HG02870 (cell line): Measurements from ENCODE around the gene GATM.
A peak's percentile ranks its signal among the peaks of the same experiment; 100 is the strongest.

Experiments used
- ATAC-seq: cut with Tn5 transposase; IDR thresholded peaks from one replicate; pipeline ENCODE4 v1.9.1; 2021; ENCODE audit warnings: mild to moderate bottlenecking, moderate library complexity; ENCODE audit not compliant: unreplicated experiment

The GATM gene, protein sequence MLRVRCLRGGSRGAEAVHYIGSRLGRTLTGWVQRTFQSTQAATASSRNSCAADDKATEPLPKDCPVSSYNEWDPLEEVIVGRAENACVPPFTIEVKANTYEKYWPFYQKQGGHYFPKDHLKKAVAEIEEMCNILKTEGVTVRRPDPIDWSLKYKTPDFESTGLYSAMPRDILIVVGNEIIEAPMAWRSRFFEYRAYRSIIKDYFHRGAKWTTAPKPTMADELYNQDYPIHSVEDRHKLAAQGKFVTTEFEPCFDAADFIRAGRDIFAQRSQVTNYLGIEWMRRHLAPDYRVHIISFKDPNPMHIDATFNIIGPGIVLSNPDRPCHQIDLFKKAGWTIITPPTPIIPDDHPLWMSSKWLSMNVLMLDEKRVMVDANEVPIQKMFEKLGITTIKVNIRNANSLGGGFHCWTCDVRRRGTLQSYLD

DNA sequence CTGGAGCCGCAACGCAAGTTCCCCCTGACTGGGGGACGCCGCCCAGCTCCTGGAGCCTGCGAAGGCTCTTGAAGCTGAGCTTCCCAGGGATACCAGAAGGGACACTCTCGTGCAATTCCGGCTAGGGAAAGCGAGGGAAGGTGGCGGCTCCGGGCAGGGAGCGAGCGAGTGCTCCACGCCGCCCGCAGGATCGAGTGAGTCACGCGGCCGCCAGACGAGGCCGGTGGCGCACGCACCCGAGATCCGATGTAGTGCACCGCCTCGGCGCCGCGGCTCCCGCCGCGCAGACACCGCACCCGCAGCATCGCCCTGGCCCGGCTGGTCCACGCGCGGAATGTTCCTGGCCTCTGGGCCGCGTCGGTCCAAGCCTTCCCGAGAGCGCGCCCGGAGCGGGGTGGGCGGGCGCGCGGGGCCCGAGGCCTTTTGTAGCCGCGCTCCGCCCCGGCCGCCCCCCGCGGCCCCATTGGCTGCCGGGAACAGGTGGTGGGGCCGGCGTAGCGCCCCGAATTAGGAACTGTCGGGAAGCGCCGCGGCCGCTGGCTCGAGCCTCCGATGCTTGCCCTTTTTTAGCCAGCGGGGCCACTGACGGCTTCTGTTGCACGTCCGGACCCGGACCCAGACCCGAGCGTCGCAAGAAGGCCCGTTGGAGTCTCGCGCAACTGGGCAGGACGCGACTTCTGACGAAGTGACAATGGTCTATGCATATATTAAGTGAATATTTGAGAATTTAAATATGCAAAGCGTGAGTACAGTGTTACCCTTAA, at the start of gene GATM:
GATM (minus strand) TSS at position 396 of the 764 bp plus-strand sequence; CDS start at position 305, 91 bp downstream.
- ATAC-seq = peak; percentile 80

DNA sequence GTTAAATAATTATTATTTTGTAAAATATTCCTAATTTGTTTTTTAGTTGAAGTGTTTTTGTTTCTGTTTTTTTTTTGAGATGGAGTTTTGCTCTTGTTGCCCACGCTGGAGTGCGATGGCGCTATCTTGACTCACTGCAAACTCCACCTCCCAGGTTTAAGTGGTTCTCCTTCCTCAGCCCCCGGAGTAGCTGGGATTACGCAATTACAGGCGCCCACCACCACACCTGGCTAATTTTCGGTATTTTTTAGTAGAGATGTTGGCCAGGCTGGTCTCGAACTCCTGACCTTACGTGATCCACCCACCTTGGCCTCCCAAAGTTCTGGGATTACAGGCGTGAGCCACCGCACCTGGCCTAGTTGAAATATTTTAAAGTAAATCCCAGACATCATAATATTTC, 48.7 kb upstream of the GATM start:
- ATAC-seq = no peak

DNA sequence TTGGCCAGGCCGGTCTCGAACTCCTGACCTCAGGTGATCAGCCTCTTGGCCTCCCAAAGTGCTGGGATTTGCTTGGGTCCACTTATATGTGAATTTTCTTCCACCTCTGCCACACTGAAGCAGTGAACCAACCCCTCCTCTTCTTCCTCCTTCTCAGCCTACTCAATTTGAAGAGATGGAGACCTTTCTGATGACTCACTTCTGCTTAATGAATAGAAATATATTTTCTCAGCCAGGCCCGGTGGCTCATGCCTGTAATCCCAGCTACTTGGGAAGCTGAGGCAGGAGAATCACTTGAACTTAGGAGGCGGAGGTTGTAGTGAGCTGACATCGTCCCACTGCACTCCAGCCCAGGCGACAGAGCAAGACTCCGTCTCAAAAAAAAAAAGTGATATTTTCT, 46.8 kb upstream of the GATM start:
- no peak for ATAC-seq

DNA sequence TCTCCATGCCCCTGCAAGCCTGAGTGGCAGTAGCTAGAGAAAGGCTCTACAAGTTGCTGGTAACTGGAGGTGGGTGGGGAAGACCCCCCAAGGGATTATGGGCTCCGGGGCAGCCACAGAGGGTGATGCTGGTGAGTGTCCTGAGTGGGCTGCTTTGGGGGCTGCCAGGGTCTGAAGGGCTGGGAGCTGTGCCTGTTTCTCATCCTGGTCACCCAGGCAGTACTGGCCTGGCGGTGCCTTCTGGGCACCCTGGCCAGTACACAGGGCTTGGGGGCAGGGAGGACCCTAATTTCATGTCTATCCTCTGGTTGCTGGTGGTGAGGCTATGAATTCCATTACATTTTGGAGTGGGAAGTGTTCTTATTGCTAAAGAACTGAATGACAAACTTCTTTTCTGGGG, 46.1 kb upstream of the GATM start:
- no peak for ATAC-seq

DNA sequence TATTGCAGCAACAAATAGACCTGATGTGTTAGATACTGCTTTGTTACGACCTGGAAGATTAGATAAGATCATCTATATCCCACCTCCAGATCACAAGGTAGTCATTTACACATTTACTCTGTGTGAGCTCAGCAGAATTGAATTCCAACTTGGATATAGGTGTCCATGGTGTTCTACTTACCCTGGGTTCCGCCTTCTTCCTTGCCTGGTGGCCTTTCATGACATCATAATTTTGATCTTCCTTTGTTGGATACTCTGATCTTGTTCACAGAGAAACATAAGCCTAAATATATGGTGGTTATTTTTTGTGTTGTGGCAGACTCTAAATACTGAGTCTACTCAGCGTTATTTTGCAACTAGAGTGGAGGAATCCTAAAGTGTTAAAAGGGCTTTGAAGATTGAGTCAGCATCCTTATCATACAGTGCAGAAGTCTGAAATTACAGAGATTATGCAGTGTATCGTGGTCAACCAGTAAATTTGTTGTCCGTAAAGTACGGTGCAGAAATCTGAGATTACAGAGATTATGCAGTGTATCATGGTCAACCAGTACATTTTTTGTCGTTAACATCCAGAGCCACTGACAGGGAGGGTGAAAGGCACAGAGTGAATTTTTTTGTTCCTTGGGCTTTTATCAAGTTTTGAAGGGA, 39.1 kb upstream of the GATM start:
- ATAC-seq = no peak

DNA sequence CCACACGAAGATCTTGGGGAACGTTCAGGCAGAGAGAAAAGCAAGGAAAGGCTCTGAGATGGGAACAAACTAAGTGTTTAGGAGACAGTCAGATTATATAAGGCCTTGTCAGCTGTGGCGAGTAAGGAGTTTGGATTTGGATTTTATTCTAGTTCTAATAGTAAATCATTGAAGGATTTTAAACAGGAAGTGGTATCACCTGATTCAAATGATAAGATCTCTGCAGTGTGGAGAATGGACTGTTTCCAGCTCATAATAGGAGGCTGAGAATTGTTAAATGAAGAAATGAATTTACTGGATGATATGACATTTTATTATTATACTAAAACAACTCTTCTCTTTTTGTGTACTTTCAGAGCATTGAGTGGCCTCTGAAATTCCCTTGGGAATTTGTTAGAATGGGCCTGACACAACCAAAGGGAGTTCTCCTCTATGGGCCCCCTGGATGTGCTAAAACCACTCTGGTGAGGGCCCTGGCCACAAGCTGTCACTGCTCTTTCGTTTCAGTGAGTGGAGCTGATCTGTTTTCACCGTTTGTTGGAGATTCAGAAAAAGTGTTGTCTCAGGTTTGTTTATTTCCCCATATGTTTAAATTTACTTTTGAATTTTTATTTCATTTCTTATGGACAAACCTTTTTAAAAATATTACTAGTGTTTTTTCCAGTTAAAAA, 36.0 kb upstream of the GATM start:
- no peak for ATAC-seq

DNA sequence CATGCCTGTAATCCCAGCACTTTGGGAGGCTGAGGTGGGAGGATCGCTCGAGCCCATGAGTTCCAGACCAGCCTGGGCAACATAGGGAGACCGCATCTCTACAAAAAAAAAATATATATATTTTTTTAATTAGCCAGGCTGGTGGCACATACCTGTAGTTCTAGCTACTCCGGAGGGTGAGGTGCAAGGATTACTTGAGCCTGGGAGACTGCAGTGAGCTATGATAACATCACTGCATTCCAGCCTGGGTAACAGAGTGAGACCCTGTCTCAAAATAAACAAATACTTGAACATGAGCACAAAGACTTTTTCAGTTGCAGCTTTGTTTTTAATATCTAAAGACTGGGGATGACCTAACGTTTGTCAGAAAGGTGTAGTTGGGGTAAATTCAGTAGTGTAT, 31.3 kb upstream of the GATM start:
- ATAC-seq = no peak

DNA sequence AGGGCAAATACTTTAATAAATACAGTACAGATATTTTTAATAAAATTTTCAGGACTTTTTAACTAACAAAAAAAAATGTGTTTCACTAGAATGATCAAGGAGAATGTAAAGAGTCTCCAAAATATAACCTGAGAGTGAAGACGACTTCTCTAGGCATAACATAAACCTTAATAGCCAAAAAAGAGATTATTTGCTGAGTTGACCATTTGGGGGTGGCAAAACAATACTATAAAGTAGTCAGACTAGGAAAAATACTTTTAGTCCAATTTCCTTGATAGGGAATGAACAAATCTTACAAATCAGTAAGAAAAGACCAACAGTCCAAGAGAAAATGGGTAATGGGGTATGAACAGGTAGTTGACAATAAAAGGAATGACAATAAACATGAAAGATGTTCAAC, 29.4 kb upstream of the GATM start:
- ATAC-seq = no peak

GRCh38 chr15:45402955-45403877, 24.9 kb upstream of the GATM start:
- ATAC-seq = peak; percentile 21

- ATAC-seq = peak; percentile 82
Observed at GRCh38 chr15:45402162-45402954, 24.0 kb upstream of the GATM start.

GRCh38 chr15:45401665-45402161, 23.4 kb upstream of the GATM start:
- peak; percentile 1 for ATAC-seq

GRCh38 chr15:45399381-45400212, 21.3 kb upstream of the GATM start:
- ATAC-seq = no peak

- ATAC-seq = no peak
Observed at GRCh38 chr15:45397116-45397665, 18.8 kb upstream of the GATM start.

DNA sequence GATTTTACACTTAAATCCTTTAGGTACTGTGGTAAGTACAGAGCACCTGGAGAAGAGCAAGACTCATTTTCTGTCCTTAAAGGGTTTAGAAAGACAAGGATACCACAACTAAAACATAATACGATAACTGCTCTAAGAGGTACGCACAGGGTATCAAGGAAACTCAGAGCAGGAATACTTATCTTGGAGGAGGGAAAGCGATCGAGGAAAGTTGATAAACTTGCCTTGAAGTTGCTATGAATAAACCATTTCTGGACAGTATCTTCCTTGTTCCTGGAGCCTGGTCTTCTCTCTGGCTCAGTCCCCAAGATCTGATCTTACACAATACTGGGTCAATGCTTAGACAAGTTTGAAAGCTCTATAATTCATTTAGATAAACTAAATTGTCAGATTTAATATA, 17.6 kb upstream of the GATM start:
- ATAC-seq = no peak

DNA sequence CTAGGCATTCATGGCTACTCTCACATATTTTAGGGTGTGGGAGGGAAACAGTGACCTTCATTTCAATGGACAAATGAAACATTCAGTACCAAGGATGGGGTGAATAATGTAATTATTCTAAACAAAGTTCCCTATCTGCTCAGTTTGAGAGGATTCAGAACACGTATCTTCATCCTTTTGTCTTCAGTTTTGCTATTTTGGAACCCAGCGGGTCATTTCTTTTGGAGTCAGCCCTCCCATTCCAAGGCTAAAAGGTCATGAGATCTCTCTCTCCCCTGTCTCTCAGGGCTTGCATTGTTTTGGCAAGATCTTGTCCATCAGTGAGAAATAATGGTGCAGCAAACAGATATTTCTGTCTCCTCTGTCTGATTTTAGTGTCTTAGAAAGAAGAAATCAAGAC, 16.3 kb upstream of the GATM start:
- ATAC-seq = no peak

- ATAC-seq = no peak
Observed at GRCh38 chr15:45393851-45394250, 15.5 kb upstream of the GATM start.

DNA sequence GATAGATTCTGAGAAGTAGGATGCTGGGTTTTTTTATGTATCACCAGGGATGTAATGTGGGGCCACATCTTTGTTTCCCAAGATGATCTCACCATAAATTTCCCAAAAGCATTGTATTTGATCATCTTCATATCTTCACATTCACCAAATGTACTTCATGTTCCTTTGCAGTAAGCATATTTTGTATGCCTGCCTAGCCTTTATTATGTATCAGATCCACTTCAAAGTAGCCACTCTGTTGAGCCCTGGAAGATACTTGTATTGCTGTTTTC, 14.2 kb upstream of the GATM start:
- ATAC-seq = no peak
